8988T (cell line): ENCODE data around the gene KCNAB2.

ENCODE experiments used
- DNase-seq: peaks from one replicate; pipeline ENCODE4 v3.0.0; 2011

KCNAB2 gene

DNA sequence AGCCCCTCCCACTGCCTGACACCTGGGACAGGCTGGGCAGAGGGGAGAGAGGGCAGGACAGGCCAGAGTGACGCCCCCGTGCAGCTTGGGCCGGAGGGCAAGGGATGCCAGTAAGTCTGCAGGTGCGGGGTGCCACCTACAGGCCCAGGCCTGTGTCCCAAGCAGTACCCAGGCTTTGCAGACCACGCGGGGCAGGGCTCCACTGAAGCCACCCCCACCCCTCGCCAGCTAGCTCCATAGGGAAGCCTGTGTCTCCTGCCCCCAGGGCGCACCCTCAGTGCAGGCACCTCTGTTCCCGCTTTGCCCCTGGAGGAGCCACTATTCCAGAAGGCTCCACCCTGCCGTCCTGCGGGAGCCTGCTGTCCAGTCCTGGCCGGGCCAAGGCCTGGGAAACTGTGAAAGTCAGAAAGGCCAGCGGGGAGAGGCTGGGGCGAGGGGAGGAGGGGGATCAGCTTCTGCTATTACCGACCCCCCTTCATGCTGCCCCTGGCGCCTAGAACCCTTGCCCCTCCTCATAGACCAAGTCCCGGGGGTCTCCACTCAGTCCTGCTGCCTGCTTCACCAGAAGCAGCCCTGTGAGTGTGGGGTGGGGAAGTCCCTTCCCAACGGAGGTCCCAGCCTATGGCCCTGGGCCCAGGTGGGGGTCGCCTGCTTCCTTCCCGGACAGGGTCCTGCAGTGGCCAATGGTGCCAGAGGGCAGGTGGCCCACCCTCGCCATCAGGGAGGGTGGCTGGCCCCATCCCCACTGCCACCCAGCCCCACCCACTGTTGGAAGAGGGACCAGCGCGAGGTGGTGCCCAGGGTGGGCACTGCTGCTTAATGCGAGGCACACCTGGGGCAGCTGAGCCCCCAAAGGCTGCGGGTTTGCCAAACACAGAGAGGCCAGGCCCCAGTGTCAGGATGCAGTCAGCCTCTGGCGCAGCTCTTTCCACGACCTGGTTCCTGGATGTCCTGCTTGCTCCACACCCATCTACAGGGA lies 54.4 kb downstream of the KCNAB2 start:
- DNase-seq, result peak; percentile 82

DNA sequence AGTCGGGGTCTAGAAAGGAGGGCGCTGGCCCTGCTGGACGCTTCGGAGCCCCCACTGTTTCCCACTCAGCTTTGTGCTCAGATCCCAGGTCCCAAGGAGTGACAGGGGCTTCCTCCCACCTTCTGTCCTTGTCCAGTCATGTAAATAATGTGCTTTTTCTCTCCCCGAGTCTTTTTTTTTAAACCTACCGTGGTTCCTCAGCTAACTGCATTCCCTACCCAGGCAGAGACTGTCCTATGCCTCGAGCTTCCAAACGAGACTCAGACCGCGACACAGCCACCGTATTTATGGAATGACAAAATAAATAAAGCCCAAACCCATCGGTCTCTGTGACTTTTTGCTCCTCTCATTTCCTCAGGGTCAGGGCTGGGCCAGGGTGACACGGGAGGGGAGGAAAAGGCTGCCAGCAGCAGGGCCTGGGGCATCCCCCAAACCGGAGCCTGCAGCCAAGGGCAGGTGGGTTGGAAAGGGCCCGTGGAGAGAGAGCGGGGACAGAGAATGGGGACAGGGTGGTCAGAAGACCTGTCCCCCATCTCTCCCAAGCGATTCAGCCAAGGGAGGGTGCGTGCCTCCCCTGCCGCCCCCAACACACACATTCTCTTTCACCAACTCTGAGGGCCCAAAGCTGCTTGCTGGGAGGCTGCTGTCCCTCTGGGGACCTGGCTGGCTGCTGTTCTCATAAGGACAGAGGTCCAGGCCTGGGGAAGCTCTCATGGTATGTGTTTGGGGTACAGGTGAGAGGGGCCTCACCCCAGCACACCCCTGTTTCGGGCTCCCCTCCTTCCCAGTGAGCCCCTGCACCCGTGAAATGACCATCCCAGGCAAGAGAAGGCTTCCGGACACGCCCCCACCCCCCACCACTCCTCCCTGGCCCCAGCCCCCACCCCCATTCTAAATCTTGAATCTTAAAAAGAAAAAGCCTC lies 55.4 kb downstream of the KCNAB2 start:
- DNase-seq, result no peak

DNA sequence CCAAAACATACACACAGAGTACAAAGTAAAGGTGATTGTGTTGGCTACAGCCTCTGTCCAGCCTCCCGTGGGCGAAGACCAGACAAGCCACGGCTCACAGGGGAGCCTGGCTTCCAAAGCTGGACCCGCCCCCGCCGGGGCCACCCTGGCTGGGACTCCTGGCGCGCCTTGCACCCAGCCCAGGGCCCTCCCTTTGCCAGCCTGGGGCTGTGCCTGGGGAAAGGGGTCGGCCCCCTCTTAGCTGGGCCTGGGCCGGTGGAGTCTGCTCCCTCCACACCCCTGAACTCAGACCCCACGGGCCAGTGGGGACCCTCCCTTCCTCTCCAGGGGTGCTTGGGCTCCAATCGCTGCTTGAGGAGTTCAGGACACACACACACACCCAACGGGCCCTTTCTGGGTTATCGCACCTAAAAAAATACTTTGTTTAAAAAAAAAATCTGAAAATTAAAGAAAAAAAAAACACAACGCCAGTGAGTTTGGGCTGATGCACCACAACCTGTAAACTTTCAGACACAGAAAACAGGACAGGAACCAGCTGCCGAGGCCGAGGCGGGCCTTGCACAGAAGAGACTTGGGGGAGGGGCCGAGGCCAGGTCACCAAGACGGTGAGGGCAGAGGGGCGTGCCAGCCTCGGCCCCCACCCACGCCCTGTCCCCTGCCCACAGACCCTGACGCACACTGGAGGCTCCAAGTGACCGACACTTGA lies 56.3 kb downstream of the KCNAB2 start:
- DNase-seq, result no peak

DNA sequence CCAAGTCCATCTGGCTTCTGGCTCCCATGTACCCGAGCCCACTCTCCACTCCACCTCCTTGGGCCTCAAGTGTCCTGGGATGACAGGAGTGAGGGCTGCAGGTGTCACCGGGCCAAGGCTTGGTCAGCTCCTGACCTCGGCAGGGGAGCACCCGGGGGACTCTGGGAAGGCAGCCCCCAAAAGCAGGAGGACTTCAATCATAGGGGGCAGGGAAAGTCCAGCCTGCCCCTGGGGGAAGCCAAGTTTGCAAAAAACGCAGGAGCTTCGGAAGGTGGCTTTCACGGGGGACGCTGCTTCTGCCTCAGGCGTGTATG lies 56.8 kb downstream of the KCNAB2 start:
- DNase-seq, result no peak

- DNase-seq, result no peak
Measured at GRCh38 chr1:6103111-6103853, 57.6 kb downstream of the KCNAB2 start.

GRCh38 chr1:6103854-6104530 lies 58.3 kb downstream of the KCNAB2 start:
- no peak for DNase-seq

DNA sequence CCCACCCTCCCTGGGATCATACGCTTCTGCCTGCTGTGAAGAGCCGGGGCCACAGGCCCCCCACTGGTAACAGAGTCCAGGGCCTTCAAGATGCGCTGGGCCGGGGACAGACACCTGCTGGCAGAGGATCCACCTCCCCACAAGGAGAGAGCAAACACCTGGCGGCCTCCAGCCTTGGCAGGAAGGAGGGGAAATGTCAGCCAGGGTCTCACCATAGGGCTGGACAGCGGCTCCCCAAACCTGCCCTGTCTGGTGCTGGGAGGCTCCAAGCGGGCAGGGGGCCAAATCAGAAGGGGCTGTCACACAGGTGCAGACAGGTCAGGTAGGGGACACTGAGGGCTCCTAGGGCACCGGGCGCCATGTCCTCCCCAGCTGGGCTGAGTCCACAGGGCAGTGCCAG lies 58.9 kb downstream of the KCNAB2 start:
- no peak for DNase-seq

GRCh38 chr1:6105218-6105679 lies 59.6 kb downstream of the KCNAB2 start:
- DNase-seq, result peak; percentile 76

GRCh38 chr1:6105763-6106162 lies 60.1 kb downstream of the KCNAB2 start:
- DNase-seq, result peak; percentile 72

- DNase-seq, result no peak
Measured at GRCh38 chr1:6106321-6106731, 60.6 kb downstream of the KCNAB2 start.

- DNase-seq, result no peak
Measured at GRCh38 chr1:6106977-6107376, 61.3 kb downstream of the KCNAB2 start.

GRCh38 chr1:6107409-6108356 lies 62.0 kb downstream of the KCNAB2 start:
- no peak for DNase-seq

- DNase-seq, result no peak
Measured at GRCh38 chr1:6108476-6108875, 62.8 kb downstream of the KCNAB2 start.

- peak; percentile 87 for DNase-seq
Measured at GRCh38 chr1:6108937-6109614, 63.4 kb downstream of the KCNAB2 start.

GRCh38 chr1:6109688-6110087 lies 64.0 kb downstream of the KCNAB2 start:
- no peak for DNase-seq

GRCh38 chr1:6110326-6110725 lies 64.6 kb downstream of the KCNAB2 start:
- no peak for DNase-seq

DNA sequence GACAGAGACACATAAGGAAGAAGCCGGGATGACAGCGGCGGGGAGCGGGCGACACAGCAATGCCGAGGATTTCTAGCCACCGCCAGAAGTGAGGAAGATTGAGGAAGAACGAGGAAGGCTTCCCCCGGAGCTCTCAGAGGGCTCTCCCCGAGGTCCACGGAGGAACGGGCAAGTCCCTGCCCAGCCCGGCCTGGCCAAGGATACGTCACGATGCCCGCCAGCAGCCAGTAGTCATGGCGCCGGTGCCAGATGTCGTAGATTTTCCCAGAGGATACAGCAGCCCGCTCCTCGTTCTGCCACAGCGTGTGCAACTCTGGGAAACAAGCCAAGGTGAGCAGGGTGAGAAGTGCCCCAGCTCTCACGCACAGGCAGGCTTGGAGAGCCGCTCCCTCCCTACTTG lies 65.9 kb downstream of the KCNAB2 start:
- DNase-seq, result no peak

DNA sequence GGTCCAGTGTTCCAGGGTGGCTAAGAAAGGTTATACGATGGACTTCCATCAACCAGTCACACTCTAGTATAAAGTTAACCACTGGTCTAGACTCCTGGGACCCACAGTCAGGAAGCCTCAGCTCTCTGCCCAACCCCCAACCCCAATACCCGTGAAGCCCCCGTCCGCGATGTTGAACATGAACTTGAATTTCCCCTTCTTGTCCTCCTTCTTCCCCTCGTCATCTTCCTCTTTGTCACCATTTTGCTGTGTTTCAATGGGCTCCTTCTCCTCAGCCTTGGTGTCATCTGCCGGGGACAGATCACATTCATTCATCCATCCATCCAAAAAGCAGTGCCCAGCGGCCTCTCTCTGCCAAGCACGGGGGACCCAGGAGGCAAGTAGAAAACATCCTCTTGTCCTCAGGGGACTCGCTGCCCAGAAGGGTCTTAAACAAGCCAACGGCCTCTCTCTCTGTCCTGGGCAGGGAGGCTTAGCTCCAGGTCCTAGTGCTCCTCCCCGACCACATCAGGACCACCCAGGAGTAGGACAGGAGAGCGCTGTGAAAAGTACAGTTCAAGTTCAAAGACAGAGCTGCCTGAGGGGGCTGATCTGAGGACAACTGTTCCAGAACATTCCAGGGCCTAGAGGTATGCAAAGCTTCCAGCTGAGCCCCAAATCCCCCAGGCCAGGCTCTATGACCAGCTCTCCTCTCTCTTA lies 66.5 kb downstream of the KCNAB2 start:
- DNase-seq, result no peak

DNA sequence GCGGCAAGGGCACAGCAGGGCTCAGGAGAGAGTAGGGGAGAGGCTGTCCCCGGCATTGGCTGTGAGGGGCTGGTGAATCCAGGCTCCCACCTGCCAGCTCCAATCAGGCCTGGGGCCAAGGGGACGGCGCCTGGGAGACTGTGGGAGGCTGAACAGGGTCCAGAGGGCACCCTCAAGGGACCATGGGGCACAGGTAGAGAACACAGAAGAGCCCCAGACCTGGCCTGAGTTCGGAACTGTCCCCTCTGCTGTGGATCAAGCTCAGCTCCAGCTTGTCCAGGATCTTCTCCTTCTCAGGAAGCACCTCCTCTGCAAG lies 67.0 kb downstream of the KCNAB2 start:
- DNase-seq, result no peak
